Amniotic epithelial cell (primary cell): ENCODE results near the gene ITPR2.
A peak's percentile ranks its signal among the peaks of the same experiment; 100 is the strongest.
"Not testable (repeated sequence)": the region's sequence is repeated elsewhere in the genome, so short reads cannot be mapped to it uniquely, and the experiment has no call there.

Experiments
- DNase-seq: peaks from one replicate; pipeline ENCODE4 v3.0.0-alpha.2; 2010; ENCODE audit warnings: low read depth

The ITPR2 gene

DNA sequence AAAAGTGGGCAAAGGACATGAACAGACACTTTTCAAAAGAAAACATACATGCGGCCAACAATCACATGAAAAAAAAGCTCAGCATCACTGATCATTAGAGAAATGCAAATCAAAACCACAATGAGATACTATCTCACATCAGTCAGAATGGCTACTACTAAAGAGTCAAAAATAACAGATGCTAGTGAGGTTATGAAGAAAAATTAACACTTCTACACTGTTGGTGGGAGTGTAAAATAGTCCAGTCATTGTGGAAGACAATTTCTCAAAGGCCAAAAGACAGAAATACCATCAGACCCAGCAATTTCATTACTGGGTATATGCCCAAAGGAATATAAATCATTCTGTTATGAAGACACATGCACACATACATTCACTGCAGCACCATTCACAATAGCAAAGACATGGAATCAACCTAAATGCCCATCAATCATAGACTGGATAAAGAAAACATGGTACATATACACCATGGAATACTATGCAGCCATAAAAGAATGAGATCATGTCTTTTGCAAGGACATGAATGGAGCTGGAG is 103.8 kb downstream of the ITPR2 start:
- DNase-seq, result not testable (repeated sequence)

- DNase-seq, result no peak
Measured at GRCh38 chr12:26728205-26729050, 104.6 kb downstream of the ITPR2 start.

GRCh38 chr12:26727482-26728204 is 105.4 kb downstream of the ITPR2 start:
- DNase-seq, result no peak

DNA sequence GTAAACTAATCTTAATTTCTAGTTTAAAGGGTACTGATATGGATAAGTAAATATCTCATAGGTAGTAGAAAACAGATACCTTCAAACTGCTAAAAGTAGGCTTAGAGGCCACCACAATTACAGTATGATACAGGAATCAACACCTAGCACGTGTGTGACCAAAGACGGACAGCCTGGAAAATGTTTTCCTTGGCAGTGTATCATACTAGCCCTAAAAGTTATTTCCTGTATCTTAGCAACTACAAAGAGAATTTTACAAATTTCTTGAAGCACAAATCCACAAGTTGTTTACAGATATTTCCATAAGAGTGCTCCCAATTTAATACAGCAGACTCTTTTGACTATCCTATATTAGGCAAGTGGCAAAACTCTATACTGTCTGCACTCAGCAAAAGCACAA is 106.0 kb downstream of the ITPR2 start:
- no peak for DNase-seq

DNA sequence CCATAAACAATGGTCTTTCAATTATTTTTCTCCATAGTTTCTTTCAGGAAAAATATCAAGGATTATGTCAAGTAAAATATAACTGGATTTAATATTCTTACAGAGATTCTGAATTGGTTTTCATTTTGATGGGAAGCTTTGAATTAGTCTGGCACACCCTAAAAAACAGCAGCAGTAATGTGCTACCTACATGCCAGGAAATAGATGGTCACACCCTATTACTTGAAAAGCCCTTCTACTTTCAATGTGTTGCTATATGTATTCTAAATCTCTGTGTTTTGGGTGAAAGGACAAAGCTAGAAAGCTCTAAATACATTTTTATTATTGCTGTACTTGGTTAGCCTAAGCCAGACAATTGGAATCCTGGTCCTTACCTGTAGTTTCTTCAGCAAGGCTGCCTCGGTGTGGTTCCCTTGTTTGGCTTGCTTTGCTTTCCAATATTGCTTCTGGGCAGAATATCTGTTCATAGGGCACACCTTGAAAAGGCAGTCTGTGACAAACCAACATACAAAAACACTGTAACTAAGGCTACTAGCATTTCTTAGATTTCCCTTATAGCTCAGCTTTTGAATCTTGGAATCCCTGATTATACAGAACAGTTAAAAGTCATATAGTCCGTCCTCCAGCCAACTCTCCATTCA is 107.6 kb downstream of the ITPR2 start:
- no peak for DNase-seq

DNA sequence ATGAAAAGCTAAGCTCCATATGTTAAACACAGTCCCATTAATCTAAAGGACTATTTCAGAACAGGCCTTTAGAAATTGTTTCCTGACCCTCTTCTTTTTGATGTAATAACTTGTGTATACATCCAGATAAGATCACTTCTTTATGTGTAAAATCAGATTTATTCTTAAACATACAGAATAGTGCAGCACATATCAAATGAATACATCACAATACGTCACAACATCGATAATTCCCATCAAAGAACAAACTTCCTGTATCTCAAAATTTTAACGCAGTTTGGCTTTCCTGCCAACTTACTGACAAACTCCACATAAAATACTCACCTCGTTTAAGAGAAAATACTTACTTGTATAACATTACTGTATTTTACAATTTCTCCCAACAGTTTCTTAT is 108.7 kb downstream of the ITPR2 start:
- DNase-seq, result no peak

DNA sequence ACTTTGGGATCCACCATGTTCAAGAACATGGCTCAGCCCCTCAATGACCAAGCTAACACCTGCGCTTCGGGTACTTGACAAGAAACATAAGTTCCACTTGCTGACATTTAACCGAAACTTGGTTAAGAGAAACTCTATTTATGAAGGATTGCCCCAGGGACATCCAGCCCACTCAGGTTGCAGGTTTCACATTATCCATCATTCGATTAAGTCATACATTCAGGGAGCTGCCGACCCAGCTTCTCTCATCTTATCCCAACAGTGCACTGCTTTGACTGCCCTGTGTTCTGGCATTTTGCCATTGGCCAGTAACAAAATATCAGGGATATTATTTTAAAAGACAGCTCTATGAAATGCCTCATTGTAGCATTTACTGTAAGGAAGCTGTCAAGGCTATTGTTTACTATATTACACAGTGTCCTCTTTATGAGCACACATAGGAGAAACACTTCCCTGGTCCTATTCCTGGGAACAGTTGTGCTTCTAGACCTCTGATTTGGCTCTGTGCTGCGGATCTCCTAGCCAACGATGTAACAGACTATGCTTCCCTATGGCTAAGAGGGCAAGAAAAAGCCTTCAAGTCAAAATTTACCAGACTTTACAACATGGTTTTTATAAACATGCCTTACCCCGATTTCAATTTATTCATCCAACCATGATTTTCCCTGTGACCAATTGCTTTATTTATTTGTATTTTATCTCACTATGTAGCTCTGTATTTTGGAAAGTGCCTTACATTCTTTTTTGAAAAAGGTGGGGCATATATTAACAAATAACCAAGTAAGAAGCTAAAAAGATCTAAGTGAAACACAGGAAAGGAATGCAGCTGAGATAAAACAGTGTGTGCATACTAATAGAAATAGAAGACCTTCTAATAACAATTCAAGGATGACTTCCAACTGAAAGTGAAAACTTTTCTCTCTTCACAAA is 109.3 kb downstream of the ITPR2 start:
- DNase-seq, result peak; percentile 78

- DNase-seq, result no peak
Measured at GRCh38 chr12:26721800-26722199, 111.2 kb downstream of the ITPR2 start.

DNA sequence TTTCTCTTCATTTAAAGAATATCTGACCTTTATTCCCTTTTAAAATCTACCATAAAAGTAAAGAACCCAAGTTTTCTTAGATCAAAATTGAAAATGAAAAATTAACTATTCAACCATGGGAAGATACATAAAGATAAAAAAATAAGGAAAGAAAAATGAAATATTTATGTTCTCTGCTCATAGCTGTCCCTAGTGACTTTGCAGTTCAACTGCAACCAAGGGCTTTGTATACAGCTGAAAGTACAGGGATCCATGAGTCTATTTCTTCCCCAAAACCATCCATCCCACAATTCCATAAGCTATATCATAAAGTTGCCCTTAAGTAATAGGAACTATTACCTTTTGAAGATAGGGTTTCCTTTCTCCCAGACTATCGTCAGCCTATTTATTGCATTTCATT is 113.1 kb downstream of the ITPR2 start:
- DNase-seq, result no peak

- DNase-seq, result no peak
Measured at GRCh38 chr12:26717757-26718156, 115.2 kb downstream of the ITPR2 start.

DNA sequence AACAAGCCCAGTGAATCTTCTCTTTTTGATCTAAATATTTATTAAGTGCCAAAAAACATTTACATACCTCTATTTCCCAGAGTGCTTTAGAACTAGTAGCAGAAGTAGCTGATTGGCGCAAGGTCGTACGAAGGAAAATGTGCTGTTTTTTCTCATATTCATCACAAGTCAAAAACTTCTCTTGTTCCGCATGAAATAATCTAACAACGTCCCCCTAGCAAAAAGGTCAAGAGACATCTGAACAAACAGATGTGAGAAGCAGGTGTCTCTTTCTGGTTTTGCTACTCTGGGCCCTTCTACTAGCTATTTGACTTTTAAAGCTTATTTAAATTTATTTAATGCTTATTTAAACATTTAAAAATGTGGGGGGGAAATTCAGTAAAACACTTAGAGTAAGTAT is 117.8 kb downstream of the ITPR2 start:
- DNase-seq, result no peak

DNA sequence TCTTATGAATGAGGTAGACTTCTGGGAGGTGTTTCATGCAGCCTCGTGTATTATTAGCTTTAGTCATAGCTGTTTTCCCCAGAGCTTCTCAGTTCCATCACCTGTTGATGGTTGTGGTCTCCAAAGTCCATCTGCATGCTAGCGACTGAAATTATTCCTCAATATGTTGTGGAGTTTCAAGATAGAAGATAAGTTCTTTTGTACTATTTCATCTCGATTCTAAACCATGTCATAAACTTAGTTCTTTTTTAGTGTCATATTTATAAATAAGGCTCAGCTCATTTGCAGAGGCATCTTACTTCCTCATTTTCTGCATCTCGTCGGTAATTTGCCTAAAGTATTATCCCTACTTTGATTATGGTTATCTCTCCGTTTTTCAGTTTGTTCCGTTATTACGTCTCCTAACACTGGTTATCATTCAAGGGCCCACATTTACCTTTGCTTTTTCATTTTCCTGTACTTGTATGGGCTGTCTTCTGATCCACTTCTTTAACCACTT is 119.1 kb downstream of the ITPR2 start:
- DNase-seq, result no peak

GRCh38 chr12:26712892-26713291 is 120.1 kb downstream of the ITPR2 start:
- no peak for DNase-seq

DNA sequence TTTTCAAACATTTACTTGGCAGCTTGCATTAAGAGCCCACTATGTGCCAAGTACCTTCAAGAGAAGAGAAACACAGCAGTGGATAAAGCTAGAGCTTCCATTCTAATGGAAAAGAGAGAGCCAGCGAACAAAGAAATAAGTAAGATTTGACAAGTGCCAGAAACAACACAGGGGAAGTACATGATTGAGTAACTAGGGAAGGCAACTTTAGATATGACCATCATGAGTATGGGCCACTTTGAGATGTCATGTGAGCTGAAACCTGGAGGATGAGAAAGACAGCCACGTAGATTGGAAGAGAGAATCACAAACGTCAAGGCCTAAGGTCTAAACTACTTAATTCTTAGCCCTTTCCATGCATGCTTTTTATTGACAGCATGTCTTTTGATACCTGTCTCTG is 121.4 kb downstream of the ITPR2 start:
- DNase-seq, result peak; percentile 53

DNA sequence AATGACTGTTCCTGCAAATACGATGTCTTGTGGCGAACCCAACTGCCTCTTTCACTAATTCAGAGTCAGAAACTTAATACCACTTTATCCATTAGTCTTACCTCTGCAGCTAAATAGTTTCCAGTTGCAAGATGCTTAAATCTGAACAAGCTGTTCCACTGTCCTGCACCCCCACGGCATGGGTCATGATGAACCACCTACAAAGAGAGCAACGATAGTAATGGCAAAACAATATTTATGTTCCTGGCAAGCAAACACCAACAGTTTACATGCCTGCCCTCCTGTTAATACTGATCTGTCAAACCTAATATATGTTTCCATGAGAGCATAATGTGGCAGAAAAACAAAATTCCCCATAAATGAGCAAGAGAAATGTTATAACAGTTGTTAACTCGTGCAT is 121.9 kb downstream of the ITPR2 start:
- peak; percentile 70 for DNase-seq

- DNase-seq, result no peak
Measured at GRCh38 chr12:26705851-26706250, 127.1 kb downstream of the ITPR2 start.

DNA sequence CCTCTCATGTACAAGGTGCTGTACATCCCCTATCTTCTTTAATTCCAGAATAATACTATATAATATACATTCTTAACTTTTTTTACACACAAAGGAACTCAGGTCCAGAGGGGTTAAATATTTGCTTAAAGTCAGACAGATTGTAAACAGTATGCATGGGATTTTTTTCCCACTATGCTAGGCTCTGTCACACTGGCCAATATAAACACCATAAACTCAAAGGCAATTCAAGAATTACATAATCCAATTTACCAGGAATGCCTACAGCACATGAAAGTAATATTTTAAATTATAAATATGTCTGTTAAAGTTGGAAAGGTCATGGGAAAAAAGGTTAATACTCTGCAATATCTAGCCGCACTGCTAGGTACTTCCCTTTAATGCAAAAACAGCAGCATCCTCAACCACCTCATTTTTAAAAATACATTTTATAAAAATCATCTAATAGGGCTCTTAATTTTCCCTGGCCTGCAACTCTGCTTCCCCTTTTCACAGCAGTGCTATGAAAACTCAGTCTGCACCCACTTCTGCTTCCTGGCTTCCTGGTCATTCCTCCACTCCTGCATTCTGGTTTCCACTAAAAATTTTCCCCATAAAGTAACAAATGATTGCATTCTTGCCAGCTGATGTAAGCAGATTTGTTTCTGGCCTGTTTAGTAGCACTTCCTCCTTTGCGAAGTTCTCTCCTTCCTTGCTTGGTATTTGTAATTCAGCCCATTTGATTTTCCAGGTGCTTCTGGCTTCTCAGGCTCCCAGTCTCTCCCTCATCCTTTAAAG is 128.1 kb downstream of the ITPR2 start:
- DNase-seq, result peak; percentile 55

DNA sequence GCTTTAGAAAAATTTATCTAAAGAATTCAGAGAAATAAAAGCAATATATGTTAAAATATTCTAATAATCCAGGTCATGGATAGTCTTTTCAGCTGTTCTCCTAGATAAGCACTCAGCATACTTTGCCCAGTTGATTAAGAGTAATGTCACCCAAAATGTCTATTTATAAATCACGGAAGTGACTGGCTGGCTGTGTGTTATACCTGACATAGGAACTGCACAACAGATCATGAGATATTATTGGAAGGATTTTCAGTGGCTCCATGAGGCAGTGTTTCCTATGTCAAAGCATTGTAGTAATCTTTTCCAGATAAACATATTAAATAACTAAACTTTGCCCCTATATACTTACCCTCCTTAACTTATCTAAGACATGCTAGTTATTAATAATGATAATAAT is 128.8 kb downstream of the ITPR2 start:
- DNase-seq, result no peak

DNA sequence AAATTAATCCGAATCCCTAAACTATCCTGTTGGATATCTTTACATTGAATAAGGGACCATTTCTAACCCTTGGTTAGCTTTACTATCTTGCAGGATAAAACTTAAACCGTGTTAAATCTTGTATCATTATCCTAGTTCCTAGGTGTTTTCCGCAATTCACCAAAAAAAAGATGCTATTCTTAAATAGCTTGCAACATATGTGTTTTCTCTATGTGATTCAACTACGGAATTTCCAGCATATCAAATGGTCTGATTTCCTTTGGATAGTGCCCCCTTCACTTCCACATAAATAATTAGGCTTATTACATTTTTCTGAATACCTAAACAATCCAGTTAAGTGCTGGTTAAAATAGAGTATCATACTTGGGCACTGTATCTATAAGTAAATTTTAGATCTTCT is 130.3 kb downstream of the ITPR2 start:
- DNase-seq, result no peak

- DNase-seq, result peak; percentile 60
Measured at GRCh38 chr12:26701604-26702215, 131.3 kb downstream of the ITPR2 start.
